ENCODE data around the gene ZSWIM6. TPM values are rescaled to one million over a fixed set of nuclear protein-coding genes. Genes with fewer than 3 reads are reported as not detected.

ZSWIM6 gene
- total and polyA plus RNA-seq, 2 experiments from 2014 or later = 9.0 to 12.7 TPM

DNA sequence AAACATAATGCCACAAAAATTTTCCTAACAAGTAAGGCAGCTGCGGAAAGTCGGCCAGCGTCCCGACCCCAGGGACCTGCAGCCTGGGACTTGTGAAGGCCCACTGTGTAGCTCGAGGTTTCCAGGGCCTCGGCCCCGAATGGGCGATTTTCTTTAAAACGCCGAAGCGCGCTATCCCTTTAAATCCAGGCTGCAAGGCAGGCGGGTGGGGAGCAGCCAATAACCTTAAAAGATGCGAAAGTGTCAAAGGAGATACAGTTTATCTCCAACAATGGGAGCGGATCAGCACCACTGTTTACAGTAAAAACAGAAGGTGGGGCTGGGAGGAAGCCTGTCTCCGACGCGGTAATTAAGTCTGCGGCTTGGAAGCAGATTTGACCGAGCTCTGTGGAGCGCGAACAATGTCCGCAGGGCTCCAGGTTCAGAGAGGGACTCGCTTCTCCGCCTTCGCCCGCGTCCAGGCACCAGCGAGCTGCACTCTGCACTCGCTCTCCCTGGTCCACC is 1.7 kb upstream of the ZSWIM6 start:
- H3K27ac ChIP-seq = peak overlapping the region; percentile 98
- TF ChIP-seq EZH2 (IDR thresholded peaks at IDR 0.05; ENCODE audit: borderline replicate concordance) = no peak
- TF ChIP-seq, protein P1, sequence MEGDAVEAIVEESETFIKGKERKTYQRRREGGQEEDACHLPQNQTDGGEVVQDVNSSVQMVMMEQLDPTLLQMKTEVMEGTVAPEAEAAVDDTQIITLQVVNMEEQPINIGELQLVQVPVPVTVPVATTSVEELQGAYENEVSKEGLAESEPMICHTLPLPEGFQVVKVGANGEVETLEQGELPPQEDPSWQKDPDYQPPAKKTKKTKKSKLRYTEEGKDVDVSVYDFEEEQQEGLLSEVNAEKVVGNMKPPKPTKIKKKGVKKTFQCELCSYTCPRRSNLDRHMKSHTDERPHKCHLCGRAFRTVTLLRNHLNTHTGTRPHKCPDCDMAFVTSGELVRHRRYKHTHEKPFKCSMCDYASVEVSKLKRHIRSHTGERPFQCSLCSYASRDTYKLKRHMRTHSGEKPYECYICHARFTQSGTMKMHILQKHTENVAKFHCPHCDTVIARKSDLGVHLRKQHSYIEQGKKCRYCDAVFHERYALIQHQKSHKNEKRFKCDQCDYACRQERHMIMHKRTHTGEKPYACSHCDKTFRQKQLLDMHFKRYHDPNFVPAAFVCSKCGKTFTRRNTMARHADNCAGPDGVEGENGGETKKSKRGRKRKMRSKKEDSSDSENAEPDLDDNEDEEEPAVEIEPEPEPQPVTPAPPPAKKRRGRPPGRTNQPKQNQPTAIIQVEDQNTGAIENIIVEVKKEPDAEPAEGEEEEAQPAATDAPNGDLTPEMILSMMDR (IDR thresholded peaks at IDR 0.05; ENCODE audit: poor library complexity) = no peak
- TF ChIP-seq EZH2phosphoT487 (IDR thresholded peaks at IDR 0.05; ENCODE audit: low read depth, severe bottlenecking, unreplicated experiment) = no peak
- H2AFZ ChIP-seq = peak overlapping the region; percentile 66
- H3K4me3 ChIP-seq = peak overlapping the region; percentile 78
- no peaks in the 10 kb centered on the region for H3K9me2 ChIP-seq (replicated peaks; ENCODE audit: insufficient read depth)
- peak overlapping the region; percentile 89 for H3K4me2 ChIP-seq
- H4K20me1 ChIP-seq (ENCODE audit: insufficient read depth, poor library complexity, severe bottlenecking) = peaks cover 25% of the 10 kb centered on the region
- H3K79me2 ChIP-seq = peaks cover 30% of the 10 kb centered on the region
- peaks cover 22% of the 10 kb centered on the region for H3K4me1 ChIP-seq (ENCODE audit: insufficient read depth)
- H3K36me3 ChIP-seq (replicated peaks; ENCODE audit: insufficient read depth, low read depth) = no peaks in the 10 kb centered on the region
- no peaks in the 10 kb centered on the region for H3K9me3 ChIP-seq (ENCODE audit: low read depth)
- WGBS (ENCODE audit: low lambda C conversion rate, missing lambda C conversion rate) = 1% methylated on average over 30 of the region's 30 CpGs
- no peak for DNase-seq (ENCODE audit: low spot score)
- no peaks in the 10 kb centered on the region for H3K27me3 ChIP-seq

DNA sequence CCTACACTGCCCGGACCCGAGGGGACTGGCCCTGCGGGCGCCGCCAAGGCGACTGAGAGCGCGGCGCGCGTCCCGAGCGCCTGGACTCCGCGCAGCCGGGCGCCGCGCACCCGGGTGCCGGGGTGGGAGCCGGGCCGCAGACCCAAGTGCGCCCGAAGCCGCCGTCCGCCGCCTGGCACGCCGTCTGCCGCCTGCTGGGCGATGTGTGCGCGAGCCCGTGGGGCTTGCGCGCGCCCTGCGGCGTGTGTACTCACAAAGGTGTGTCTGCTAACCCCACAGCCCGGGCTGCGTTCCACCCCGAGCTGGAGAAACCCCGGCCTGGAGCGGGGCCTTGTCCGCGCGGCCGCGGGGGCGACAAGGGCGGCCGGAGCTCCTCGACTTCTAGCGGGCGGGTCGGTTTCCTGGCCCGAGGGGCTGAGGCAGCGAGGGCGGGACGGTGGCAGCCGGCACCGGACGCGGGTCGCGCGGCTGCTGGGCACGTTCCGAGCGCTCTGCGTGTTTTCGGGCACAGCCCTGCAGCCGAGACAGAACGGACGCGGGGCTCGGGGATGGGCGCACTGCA is 1.1 kb upstream of the ZSWIM6 start:
- Histone ChIP-seq H3K9me2 (replicated peaks; ENCODE audit: insufficient read depth) (no peaks in the 10 kb centered on the region), H3K27ac (peak overlapping the region; percentile 98), H3K27me3 (no peaks in the 10 kb centered on the region), H3K4me3 (peak overlapping the region; percentile 78), H3K9me3 (ENCODE audit: low read depth) (no peaks in the 10 kb centered on the region), H3K79me2 (peaks cover 35% of the 10 kb centered on the region), H2AFZ (peak overlapping the region; percentile 66), H3K4me2 (peak overlapping the region; percentile 89), H3K4me1 (ENCODE audit: insufficient read depth) (peaks cover 24% of the 10 kb centered on the region), H3K36me3 (replicated peaks; ENCODE audit: insufficient read depth, low read depth) (no peaks in the 10 kb centered on the region), H4K20me1 (ENCODE audit: insufficient read depth, poor library complexity, severe bottlenecking) (peaks cover 30% of the 10 kb centered on the region)
- peak; percentile 92 for DNase-seq (ENCODE audit: low spot score)
- under 1% methylated on average over 79 of the region's 80 CpGs for WGBS (ENCODE audit: low lambda C conversion rate, missing lambda C conversion rate)
- TF ChIP-seq EZH2phosphoT487 (IDR thresholded peaks at IDR 0.05; ENCODE audit: low read depth, severe bottlenecking, unreplicated experiment) (no peak), EZH2 (IDR thresholded peaks at IDR 0.05; ENCODE audit: borderline replicate concordance) (no peak)
- TF ChIP-seq, protein P1 (IDR thresholded peaks at IDR 0.05; ENCODE audit: poor library complexity) = peak; percentile 42

GRCh38 chr5:61332358-61332749 is 296 bp downstream of the ZSWIM6 start:
- Histone ChIP-seq H3K4me3 (peak overlapping the region; percentile 54), H2AFZ (no peak overlapping the region), H3K27ac (peak overlapping the region; percentile 86), H3K36me3 (replicated peaks; ENCODE audit: insufficient read depth, low read depth) (no peaks in the 10 kb centered on the region), H4K20me1 (ENCODE audit: insufficient read depth, poor library complexity, severe bottlenecking) (peaks cover 44% of the 10 kb centered on the region), H3K9me2 (replicated peaks; ENCODE audit: insufficient read depth) (no peaks in the 10 kb centered on the region), H3K9me3 (ENCODE audit: low read depth) (no peaks in the 10 kb centered on the region), H3K4me1 (ENCODE audit: insufficient read depth) (peaks cover 24% of the 10 kb centered on the region), H3K4me2 (no peak overlapping the region), H3K27me3 (no peaks in the 10 kb centered on the region), H3K79me2 (peaks cover 50% of the 10 kb centered on the region)
- TF ChIP-seq EZH2phosphoT487 (IDR thresholded peaks at IDR 0.05; ENCODE audit: low read depth, severe bottlenecking, unreplicated experiment) (no peak), EZH2 (IDR thresholded peaks at IDR 0.05; ENCODE audit: borderline replicate concordance) (no peak)
- TF ChIP-seq, protein P1 (IDR thresholded peaks at IDR 0.05; ENCODE audit: poor library complexity) = no peak
- DNase-seq (ENCODE audit: low spot score) = peak; percentile 62
- WGBS (ENCODE audit: low lambda C conversion rate, missing lambda C conversion rate) = 0% methylated on average over 5 of the region's 69 CpGs
